ENCODE measurements around the gene PKNOX2. TPM values are rescaled to one million over a fixed set of nuclear protein-coding genes. Genes with fewer than 3 reads are reported as not detected.

The PKNOX2 gene
- total and polyA plus RNA-seq, 7 donors, result 0.23 to 4.7 (median 1.4) TPM

DNA sequence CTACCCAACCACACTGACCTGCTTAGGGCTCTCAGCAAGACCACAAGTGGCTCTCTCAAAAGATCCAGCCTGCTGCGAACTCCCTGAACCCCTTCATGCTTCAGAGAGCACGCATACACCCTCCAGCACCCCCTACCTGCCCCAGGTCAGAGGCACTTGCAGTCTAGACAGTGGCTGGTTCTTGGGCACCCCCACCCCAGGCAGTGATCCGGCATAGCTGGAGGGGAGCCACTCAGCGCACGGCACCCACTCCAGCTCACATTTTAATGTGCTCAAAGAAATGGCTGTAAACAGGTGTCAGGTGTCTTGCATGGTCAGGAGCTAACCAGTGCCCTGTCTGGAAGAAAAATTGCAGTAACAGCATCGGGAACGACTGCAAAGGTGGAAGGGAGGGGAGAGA, 140.8 kb downstream of the PKNOX2 start:
- no peak overlapping the region for H3K4me3 ChIP-seq
- intact Hi-C loops (cut with DNase I), result no loop called here
- H3K36me3 ChIP-seq, result no peaks in the 10 kb centered on the region
- H3K9me3 ChIP-seq, result no peaks in the 10 kb centered on the region
- TF ChIP-seq POLR2AphosphoS5 (IDR thresholded peaks at IDR 0.05), result no peak
- TF ChIP-seq EP300 (IDR thresholded peaks at IDR 0.05), result no peak
- TF ChIP-seq, protein P1, sequence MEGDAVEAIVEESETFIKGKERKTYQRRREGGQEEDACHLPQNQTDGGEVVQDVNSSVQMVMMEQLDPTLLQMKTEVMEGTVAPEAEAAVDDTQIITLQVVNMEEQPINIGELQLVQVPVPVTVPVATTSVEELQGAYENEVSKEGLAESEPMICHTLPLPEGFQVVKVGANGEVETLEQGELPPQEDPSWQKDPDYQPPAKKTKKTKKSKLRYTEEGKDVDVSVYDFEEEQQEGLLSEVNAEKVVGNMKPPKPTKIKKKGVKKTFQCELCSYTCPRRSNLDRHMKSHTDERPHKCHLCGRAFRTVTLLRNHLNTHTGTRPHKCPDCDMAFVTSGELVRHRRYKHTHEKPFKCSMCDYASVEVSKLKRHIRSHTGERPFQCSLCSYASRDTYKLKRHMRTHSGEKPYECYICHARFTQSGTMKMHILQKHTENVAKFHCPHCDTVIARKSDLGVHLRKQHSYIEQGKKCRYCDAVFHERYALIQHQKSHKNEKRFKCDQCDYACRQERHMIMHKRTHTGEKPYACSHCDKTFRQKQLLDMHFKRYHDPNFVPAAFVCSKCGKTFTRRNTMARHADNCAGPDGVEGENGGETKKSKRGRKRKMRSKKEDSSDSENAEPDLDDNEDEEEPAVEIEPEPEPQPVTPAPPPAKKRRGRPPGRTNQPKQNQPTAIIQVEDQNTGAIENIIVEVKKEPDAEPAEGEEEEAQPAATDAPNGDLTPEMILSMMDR (IDR thresholded peaks at IDR 0.05), result no peak
- no peak for TF ChIP-seq POLR2A (IDR thresholded peaks at IDR 0.05)
- no peak for DNase-seq
- 46 to 75% methylated on average over 7 of the region's 7 CpGs for WGBS, 2 donors
- no peaks in the 10 kb centered on the region for H3K27me3 ChIP-seq
- H3K27ac ChIP-seq, result no peak overlapping the region
- H3K4me1 ChIP-seq, result peaks cover 0 to 14% (median 12%) of the 10 kb centered on the region in 4 donors

DNA sequence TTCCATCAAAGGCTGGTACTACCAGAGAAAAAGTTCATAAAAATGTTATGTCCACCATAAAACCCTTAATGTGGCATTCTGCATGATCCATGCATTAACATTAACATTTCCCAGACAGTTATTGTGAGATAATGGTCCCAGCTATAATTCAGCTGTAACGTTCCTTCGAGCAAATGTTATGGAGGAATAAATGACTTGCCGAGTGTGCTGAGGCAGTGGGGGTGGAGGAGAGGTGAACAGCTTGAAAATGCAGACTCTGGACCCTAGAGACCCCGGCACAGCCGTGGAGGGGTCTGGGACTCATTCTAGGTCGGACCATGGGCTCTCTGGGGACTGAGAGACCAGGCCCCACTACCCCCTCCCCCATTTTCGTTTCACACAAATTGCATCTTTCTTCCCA, 141.9 kb downstream of the PKNOX2 start:
- TF ChIP-seq EP300 (IDR thresholded peaks at IDR 0.05), result no peak
- TF ChIP-seq POLR2AphosphoS5 (IDR thresholded peaks at IDR 0.05), result no peak
- TF ChIP-seq, protein P1 (IDR thresholded peaks at IDR 0.05), result no peak
- TF ChIP-seq POLR2A (IDR thresholded peaks at IDR 0.05), result no peak
- no peaks in the 10 kb centered on the region for H3K9me3 ChIP-seq
- peaks cover 0 to 3% (median 1%) of the 10 kb centered on the region in 4 donors for H3K4me1 ChIP-seq
- WGBS, 2 donors, result 51 to 73% methylated on average over 7 of the region's 7 CpGs
- no peaks in the 10 kb centered on the region for H3K27me3 ChIP-seq
- intact Hi-C loops (cut with DNase I), result no loop called here
- no peak overlapping the region for H3K4me3 ChIP-seq
- H3K27ac ChIP-seq, result no peak overlapping the region
- no peak for DNase-seq
- H3K36me3 ChIP-seq, result no peaks in the 10 kb centered on the region

DNA sequence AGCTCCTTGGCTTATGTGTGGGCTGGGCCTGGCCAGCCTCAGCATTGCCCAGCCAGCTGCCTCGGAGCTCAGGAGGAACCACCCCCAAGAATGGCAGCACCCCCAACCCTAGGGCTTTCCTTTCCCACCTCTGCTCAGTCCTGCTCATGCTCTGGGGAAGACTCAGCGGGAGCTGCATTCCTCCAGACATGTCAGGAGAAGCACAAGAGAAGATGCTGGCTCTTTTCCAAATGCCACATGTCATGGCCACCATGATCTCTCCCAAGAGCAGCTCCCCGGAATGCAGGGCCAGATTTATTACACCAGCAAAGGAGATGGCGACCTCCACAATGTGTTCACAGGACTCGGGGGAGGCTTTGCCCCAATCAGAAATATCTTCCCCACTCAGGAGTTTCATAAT, 143.7 kb downstream of the PKNOX2 start:
- H3K27ac ChIP-seq, result no peak overlapping the region
- intact Hi-C loops (cut with DNase I), result no loop called here
- TF ChIP-seq, protein P1 (IDR thresholded peaks at IDR 0.05), result no peak
- no peak for TF ChIP-seq POLR2AphosphoS5 (IDR thresholded peaks at IDR 0.05)
- no peak for TF ChIP-seq EP300 (IDR thresholded peaks at IDR 0.05)
- no peak for TF ChIP-seq POLR2A (IDR thresholded peaks at IDR 0.05)
- no peaks in the 10 kb centered on the region for H3K9me3 ChIP-seq
- no peak overlapping the region for H3K4me3 ChIP-seq
- H3K4me1 ChIP-seq, result no peaks in the 10 kb centered on the region
- H3K27me3 ChIP-seq, result no peaks in the 10 kb centered on the region
- DNase-seq, result no peak
- WGBS, 2 donors, result 77 to 84% methylated on average over 5 of the region's 5 CpGs
- H3K36me3 ChIP-seq, result no peaks in the 10 kb centered on the region

DNA sequence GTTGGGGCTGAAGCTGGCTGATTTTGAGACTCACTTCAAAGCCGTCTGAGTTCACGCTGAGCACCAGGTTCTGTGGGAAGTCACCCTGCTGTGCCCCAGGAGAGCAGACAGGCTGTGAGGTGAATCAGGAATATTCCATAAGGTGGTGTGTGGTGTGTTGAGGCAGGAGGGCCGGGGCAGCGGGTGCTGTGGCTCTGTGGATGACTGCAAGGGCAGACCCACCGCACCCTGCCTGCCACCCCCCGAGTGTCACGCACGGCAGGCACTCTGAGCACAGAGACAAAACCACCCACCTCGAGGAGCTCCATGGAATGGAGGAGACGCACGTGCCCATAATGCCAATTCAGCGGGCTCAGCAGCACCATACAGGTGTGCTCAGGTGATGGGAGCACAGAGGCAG, 147.8 kb downstream of the PKNOX2 start:
- Histone ChIP-seq H3K27me3 (no peaks in the 10 kb centered on the region), H3K27ac (no peak overlapping the region), H3K9me3 (no peaks in the 10 kb centered on the region), H3K4me3 (no peak overlapping the region), H3K4me1 (peaks cover 0 to 28% (median 23%) of the 10 kb centered on the region in 4 donors), H3K36me3 (no peaks in the 10 kb centered on the region)
- WGBS, 2 donors, result 86% methylated on average over 12 of the region's 12 CpGs
- intact Hi-C loops (cut with DNase I), result no loop called here
- no peak for DNase-seq
- TF ChIP-seq POLR2AphosphoS5 (IDR thresholded peaks at IDR 0.05) (no peak), EP300 (IDR thresholded peaks at IDR 0.05) (no peak), POLR2A (IDR thresholded peaks at IDR 0.05) (no peak)
- TF ChIP-seq, protein P1 (IDR thresholded peaks at IDR 0.05), result no peak

DNA sequence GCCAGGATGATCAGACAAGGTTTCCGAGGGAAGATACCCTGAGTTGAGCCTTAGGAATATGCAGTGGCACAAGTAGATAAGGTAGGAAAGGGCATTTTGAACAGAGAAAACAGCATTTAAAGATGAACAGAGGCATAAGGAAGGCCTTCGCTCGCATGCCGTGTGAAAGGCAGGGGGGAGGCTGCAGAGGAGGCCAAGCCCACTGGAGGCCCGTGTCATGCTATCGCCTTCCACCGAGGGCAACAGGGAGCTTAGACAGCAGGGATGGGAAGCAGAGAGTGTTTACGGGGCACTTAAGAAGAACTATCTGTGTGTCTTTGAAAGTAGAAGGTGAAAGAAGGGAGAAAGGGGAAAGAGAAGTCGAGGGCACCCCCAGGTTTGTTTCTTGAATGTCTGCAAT, 148.3 kb downstream of the PKNOX2 start:
- H3K9me3 ChIP-seq, result no peaks in the 10 kb centered on the region
- intact Hi-C loops (cut with DNase I), result no loop called here
- no peaks in the 10 kb centered on the region for H3K27me3 ChIP-seq
- H3K27ac ChIP-seq, result no peak overlapping the region
- H3K4me3 ChIP-seq, result no peak overlapping the region
- TF ChIP-seq, protein P1 (IDR thresholded peaks at IDR 0.05), result no peak
- H3K36me3 ChIP-seq, result no peaks in the 10 kb centered on the region
- no peak for DNase-seq
- peaks cover 0 to 28% (median 23%) of the 10 kb centered on the region in 4 donors for H3K4me1 ChIP-seq
- WGBS, 2 donors, result 84 to 86% methylated on average over 9 of the region's 9 CpGs

Data from sigmoid colon (tissue), 7 donors.